Amniotic epithelial cell (primary cell): ENCODE measurements around the gene SBSN.

Source experiments
- DNase-seq: peaks from one replicate; pipeline ENCODE4 v3.0.0-alpha.2; 2010; ENCODE audit warnings: low read depth

SBSN gene

GRCh38 chr19:35555301-35556005 is 27.3 kb upstream of the SBSN start:
- peak; percentile 29 for DNase-seq

- no peak for DNase-seq
Observed at GRCh38 chr19:35554076-35554475, 26.0 kb upstream of the SBSN start.

- DNase-seq, result no peak
Observed at GRCh38 chr19:35553385-35554000, 25.4 kb upstream of the SBSN start.

- no peak for DNase-seq
Observed at GRCh38 chr19:35552534-35553384, 24.6 kb upstream of the SBSN start.

GRCh38 chr19:35551091-35551810 is 23.1 kb upstream of the SBSN start:
- no peak for DNase-seq

GRCh38 chr19:35549879-35550523 is 21.9 kb upstream of the SBSN start:
- DNase-seq, result no peak

GRCh38 chr19:35549174-35549788 is 21.2 kb upstream of the SBSN start:
- DNase-seq, result peak; percentile 44

GRCh38 chr19:35546532-35546931 is 18.4 kb upstream of the SBSN start:
- no peak for DNase-seq

GRCh38 chr19:35545855-35546381 is 17.8 kb upstream of the SBSN start:
- DNase-seq, result peak; percentile 12

GRCh38 chr19:35545001-35545854 is 17.1 kb upstream of the SBSN start, which contains the start of gene TMEM147:
Gene TMEM147 (plus strand): TSS chr19:35545626. CDS start chr19:35545740, 114 bp downstream.
- DNase-seq, result peak; percentile 82

- no peak for DNase-seq
Observed at GRCh38 chr19:35544110-35544802, 16.1 kb upstream of the SBSN start.

- no peak for DNase-seq
Observed at GRCh38 chr19:35543280-35544109, 15.4 kb upstream of the SBSN start.

GRCh38 chr19:35542209-35542608 is 14.1 kb upstream of the SBSN start:
- no peak for DNase-seq

GRCh38 chr19:35540356-35540927 is 12.3 kb upstream of the SBSN start:
- DNase-seq, result no peak

- DNase-seq, result no peak
Observed at GRCh38 chr19:35539850-35540249, 11.7 kb upstream of the SBSN start.

- no peak for DNase-seq
Observed at GRCh38 chr19:35539314-35539713, 11.2 kb upstream of the SBSN start.

- no peak for DNase-seq
Observed at GRCh38 chr19:35534803-35535480, 6.8 kb upstream of the SBSN start.
